Stimulated activated CD4-positive, alpha-beta T cell treated with anti-CD3 and anti-CD28 coated beads, Interleukin-15, amount 100 ng/mL, for 1 hour (primary cell): Measurements from ENCODE around the gene N4BP2.
"Not testable (repeated sequence)": the region's sequence is repeated elsewhere in the genome, so short reads cannot be mapped to it uniquely, and the experiment has no call there.

Experiments
- DNase-seq, 2 donors: peaks; one replicate each; pipeline ENCODE4 v3.0.0-alpha.2; 2020; ENCODE audit warnings: low read depth in 1 of 2, low spot score in 1 of 2

N4BP2 gene

DNA sequence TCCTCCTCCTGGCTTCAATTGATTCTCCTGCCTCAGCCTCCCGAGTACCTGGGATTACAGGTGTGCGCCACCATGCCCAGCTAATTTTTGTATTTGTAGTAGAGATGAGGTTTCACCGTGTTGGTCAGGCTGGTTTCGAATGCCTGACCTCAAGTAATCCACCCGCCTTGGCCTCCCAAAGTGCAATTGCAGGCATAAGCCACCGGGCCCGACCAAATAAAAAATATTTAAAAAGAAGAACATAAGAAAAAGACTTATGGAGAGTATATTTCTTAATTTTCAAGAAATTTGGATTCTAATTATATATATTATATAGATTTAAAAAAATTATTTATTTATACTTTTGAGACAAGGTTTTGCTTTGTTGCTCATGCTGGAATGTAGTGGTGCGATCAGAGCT is 29.8 kb downstream of the N4BP2 start:
- DNase-seq: no peak

DNA sequence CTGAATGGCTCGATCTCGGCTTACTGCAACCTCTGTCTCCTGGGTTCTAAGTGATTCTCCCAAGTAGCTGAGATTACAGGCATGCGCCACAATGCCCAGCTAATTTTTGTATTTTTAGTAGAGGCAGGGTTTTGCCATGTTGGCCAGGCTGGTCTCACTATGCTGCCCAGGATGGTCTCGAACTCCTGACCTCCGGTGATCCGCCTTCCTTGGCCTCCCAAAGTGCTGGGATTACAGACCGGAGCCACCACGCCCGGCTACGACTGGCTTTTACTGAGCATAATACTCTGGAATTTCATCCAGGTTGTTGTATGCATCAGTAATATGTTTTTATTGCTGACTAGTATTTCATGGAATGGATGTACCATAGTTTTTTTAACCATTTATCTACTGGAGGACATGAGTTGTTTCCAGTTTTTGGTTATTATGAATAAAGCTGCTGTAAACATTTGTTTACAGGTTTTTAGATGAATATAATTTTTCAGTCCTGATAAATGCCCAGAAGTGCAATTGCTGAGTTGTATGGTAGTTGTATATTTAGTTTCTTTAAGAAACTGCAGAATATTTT is 31.2 kb downstream of the N4BP2 start:
- no peak for DNase-seq

DNA sequence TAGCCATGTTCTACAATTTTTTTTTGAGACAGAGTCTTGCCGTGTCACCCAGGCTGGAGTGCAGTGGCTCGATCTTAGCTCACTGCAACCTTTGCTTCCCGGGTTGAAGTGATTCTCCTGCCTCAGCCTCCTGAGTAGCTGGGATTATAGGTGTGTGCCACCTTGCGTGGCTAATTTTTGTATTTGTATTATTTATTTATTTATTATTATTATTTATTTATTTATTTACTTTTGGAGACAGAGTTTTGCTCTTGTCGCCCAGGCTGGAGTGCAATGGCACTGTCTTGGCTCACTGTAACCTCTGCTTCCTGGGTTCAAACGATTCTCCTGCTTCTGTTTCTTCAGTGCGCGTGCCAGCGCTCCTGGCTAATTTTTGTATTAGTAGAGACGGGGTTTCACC is 36.8 kb downstream of the N4BP2 start:
- DNase-seq: not testable (repeated sequence)

DNA sequence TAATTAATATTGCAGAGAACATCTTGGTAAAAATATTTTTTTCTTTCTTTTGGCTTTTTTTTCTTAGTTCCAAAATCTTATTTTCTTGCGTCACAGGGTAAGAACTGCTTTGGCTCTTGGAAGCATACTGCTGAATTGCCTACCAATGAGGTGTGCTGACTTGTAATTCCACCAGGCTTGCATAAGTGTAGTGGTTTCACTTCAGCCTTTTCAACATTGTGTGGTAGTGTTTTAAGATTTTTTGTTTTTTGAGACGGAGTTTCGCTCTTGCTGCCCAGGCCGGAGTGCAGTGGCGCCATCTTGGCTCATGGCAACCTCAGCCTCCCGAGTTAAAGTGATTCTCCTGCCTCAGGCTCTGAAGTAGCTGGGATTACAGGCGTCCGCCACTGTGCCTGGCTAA is 42.4 kb downstream of the N4BP2 start:
- no peak for DNase-seq

DNA sequence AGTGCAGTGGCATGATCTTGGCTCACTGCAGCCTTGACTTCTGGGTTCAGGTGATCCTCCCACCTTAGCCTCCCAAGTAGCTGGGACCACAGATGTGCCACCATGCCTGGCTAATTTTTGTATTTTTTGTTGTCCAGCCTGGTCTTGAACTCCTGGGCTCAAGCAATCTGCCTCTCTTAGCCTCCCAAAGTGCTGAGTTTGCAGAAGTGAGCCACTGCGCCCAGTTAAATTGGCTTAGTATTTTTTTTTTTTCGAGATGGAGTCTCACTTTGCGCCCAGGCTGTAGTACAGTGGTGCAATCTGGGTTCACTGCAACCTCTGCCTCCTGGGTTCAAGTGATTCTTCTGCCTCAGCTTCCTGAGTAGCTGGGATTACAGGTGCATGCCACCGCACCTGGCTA is 50.5 kb downstream of the N4BP2 start:
- not testable (repeated sequence) for DNase-seq

DNA sequence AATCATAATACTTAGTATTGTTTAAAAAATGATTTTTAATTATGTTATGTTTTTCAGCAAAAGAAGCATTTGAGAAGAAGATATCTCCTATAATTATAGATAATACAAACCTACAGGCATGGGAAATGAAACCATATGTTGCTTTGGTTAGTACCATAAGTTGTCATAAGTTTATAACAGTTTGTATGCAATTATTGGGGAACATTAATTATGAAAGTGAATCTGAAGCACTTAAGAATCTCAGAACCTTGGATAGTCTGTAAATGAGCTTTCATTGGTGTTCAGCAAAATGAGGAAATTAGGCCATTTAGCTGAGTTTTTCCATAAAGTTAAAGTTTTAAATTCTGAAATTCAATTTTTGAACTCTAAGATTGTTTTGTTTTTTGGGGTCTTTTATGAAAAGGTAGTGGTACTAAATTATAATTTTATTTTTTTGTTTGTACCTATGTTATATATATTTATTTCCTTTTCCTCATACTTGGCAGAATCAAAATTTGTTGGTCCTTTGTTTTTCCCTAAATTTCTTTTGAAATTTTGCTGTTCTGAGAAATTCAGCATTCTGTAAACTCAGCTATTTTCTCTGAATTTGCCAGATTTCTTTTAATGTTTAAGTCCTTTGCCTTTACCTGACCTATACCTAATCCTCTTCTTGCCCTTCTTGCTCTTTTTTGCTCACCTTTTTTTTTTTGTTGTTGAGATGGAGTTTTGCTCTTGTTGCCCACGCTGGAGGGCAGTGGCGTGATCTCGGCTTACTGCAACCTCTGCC is 55.6 kb downstream of the N4BP2 start:
- DNase-seq: no peak

DNA sequence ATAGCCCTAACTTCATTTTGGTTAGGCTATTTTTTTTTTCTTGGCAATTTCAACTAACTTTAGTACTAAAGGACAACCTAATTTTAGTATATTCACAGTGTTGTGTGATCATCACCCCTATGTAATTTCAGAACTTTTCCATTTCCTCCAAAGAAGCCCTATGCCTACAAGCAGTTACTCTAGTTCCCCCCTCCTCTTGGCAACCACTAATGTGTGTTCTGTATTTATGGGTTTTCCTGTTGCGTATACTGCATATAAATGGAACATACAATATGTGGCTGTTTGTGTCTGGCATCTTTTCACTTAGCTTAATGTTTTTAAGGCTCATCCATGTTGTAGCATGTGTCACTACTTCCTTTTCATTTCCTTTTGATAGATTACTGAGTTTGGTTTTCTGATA is 57.6 kb downstream of the N4BP2 start:
- no peak for DNase-seq

DNA sequence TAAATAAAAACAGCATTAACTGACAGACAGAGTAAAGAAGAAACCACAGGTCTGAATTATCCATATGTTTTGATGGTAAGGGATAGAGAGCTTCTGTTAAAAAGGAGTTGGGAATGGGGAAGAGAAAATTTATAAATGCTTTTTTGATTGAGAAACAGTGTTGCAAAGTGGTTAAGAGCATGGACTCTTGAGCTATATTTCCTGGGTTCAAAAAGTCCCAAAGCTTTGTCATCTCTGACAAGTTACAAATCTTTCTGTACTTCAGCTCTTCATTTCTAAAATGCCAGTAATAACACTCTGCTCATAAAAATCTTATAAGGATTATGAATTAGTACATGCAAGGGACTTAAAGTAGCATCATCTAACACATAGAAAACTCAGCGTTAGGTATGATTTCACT is 62.2 kb downstream of the N4BP2 start:
- no peak for DNase-seq

DNA sequence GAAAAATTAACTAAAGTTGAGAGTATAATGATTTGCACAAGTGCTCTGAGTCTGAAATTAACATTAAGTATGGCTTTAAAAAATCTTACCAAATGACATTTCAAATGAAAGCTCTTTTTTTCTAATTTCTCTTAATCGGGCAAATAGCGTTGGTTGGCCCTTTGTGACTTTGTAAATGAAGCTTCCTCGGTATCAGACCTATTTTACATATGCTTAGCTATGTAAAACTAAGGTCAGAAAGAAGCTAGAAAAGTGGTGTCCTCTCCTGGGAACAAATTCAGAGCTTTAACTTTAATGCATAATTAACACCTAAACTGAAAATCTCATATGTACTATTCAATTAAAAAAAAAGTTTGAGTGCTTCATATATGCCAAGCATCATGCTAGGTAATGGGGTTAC is 62.7 kb downstream of the N4BP2 start:
- no peak for DNase-seq

DNA sequence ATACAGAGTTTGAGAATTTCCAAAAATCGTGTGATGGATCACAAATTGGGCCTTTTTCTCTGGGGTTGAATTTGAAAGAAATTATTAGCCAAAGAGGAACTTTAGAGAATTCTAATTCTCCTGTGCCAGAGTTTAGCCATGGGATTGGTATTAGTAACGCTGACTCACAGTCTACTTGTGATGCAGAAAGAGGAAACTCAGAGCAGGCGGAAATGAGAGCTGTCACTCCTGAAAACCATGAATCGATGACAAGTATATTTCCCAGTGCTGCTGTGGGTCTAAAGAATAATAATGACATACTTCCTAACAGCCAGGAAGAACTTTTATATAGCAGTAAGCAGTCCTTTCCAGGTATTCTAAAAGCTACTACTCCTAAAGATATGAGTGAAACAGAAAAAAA is 64.9 kb downstream of the N4BP2 start:
- DNase-seq: no peak

DNA sequence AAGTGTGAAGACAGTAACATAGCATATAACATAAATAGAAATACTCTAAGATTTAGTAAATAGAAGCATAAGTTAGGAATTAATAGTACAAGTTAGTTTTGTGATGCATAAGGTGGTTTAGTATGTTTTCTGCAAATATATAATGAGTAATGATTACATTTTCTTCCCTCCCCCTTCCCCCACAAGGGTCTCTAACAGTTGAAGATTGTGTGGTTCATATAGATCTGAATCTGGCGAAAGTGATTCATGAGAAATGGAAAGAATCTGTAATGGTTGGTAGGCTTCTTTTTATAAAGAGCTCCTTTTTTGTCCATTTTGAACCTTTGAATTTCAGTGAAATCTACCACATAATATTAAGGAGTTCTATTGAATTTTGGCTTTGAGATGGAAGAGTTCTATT is 66.3 kb downstream of the N4BP2 start:
- DNase-seq: no peak

DNA sequence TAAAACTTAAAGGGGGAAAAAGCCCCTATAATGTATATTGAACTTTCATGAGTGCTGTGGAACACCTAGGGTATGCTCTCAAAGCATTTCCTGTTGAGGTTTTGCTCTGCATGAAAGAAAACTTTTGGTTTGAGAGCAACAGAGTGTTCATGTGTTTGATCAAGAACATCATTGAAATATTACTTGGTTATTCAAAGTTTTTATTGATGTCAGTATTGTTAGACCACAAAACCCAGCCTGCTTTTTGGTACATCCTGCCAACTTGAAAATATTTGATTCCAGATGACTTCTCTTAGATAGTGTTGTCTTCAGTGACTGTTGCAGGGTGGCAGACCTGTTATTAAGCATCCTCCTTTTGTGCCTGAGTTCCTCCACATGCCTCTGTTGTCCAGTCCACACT is 68.0 kb downstream of the N4BP2 start:
- no peak for DNase-seq

DNA sequence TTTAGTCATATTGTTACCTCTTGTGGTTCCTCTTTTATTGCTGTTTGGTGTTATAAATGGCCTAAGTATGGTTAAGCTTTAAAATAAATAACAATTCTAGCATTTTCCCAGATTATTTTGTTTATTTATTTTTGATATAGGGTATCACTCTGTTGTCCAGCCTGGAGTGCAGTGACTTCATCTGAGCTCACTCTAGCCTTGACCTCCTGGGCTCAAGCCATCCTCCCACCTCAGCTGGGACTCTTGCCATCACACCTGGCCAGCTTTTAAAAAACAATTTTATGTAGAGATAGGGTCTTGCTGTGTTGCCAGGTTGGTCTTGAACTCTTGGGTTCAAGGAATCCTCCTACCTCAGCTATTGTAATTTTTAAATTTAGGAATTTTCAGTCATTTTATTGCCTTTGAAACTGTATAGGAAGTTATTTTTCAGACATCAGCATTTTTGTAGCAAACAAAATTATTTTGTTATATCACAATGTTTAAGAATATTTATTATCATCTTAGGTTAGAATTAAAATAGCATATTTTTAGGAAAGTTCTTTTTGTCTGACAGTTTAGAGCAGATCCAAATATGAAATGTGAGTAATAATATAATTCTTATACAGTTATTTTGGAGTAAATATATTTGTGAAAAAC is 73.9 kb downstream of the N4BP2 start:
- DNase-seq: no peak

DNA sequence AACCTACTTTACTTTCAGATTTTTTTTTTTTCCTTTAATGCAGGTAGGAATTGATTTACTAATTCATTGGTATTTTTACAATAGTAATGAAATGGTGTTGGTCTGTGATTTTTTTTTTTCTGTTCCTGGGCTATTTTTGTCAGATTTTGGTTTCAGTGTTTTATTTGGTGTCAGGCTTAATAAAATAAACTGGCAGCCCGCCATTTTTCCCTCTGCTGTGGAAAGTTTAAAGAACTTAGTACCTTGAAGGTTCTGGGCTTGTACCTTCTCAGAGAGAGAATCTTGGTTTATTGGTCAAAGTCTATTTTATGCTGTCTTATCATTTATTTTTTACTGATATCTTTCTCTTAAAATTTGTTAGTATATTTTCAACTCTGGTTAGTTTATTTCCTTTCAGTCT is 76.2 kb downstream of the N4BP2 start:
- no peak for DNase-seq

DNA sequence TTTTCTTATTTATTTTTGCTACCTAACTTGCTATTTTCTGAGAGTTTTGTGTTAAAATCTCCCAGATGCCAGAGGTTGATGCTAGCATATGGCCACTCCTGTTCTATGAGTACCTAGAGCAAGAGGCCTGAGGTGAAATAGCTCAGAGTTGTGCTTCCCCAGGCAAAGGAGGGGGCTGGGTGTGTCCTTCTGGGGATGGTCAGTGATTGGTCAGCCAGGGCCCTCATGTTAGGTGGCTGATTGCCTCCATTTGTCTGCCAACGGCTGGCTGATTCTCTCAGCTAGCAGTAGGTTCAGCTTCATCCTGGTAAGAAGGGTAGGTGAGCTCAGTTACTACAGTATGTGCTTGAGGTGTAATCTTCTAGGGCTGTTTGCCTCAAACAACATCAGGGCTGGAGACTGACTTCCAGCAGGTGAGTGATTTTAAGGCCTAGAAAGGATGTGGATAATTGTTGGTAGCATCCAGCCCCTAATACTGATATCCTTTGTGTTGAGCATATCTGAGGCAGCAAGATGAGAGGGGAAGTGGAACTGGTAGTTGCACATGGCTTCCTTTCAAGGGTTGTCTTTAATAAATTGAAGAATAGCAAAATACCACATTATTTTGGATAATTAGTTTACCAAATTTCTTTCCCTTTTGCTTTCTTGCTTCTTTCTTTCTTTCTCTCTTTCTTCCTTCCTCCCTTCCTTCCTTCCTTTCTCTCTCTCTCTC is 77.7 kb downstream of the N4BP2 start:
- no peak for DNase-seq

DNA sequence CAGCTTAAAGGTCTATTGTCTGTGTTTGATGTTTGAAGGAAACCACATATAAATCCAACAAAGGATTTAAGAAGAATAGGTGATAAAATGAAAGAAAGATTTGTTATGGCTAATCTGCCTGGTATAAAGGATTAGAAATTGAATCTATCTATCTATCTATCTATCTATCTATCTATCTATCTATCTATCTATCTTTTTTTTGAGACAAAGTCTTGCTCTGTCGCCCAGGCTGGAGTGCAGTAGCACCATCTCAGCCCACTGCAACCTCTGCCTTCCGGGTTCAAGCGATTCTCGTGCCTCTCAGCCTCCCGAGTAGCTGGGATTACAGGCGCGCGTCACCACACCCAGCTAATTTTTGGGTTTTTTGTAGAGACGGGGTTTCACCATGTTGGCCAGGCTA is 79.6 kb downstream of the N4BP2 start:
- DNase-seq: not testable (repeated sequence)

DNA sequence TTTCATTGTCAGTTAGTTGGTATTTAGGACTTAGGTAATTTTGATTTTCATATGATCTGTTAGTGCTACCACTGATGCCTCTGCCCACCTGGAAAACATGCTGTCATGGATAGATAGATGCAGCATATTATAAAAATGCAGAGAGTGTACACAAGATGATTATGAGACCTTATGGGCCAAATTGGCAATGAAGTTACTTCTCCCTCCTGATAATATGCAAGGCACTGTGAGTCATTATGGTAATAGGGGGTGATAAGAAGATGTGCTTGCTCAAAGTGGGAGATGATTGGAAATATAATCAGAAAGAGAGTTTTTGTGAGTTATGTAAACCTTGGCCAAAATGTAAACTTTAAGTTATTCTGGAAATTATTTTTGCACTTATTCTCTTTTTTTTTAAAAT is 83.5 kb downstream of the N4BP2 start:
- DNase-seq: no peak

DNA sequence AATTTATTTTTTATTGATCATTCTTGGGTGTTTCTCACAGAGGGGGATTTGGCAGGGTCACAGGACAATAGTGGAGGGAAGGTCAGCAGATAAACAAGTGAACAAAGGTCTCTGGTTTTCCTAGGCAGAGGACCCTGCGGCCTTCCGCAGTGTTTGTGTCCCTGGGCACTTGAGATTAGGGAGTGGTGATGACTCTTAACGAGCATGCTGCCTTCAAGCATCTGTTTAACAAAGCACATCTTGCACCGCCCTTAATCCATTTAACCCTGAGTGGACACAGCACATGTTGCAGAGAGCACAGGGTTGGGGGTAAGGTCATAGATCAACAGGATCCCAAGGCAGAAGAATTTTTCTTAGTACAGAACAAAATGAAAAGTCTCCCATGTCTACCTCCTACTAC is 83.9 kb downstream of the N4BP2 start:
- DNase-seq: not testable (repeated sequence)

DNA sequence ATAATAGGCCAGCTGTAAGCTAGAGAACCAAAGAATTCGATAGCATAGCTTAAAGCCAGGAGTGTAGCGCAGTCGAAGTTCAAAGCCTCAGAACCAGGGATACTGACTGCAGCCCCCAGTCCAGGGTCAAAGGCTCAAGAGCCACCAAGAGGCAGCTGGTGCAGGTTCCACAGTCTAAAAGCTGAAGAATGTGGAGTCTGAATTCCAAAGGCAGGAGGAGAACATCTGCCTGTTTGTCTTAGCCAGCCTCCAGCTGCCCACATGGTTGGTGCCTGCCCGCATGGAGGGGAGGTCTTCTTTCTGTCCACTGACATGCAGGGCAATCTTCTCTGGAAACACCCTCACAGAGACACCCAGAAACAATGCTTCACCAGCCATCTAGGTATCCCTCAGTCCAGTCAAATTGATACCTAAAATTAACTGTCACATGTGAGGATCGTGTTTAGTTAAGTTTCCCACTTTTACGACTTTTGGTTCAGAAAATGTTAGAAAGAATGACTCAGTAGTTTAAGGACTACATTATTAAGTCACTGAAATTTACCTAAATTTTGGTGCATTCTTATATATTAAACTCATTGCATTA is 87.4 kb downstream of the N4BP2 start:
- no peak for DNase-seq

DNA sequence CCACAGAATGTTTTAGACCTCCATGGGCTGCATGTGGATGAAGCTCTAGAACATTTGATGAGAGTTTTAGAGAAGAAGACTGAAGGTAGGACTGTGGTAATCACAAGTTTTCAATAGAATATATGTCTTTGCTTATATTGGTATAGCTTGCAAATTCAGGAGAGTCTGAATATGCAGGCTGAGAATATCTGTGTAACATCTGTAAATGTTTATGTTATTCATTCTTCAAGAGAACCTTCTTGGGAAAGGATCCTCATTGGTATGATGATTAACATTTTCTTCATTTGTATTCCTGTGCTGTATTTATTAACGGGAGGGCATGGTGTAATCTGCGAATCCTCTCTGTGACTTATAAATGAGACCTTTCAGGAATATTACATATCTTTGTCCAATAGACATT is 88.1 kb downstream of the N4BP2 start:
- no peak for DNase-seq

DNA sequence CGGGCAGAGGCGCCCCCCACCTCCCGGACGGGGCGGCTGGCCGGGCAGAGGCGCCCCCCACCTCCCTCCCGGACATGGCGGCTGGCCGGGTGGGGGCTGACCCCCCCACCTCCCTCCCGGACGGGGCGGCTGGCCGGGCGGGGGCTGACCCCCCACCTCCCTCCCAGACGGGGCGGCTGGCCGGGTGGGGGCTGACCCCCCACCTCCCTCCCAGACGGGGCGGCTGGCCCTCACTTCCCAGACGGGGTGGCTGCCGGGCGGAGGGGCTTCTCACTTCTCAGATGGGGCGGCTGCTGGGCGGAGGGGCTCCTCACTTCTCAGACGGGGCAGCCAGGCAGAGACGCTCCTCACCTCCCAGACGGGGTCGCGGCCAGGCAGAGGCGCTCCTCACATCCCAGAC is 90.8 kb downstream of the N4BP2 start:
- not testable (repeated sequence) for DNase-seq

DNA sequence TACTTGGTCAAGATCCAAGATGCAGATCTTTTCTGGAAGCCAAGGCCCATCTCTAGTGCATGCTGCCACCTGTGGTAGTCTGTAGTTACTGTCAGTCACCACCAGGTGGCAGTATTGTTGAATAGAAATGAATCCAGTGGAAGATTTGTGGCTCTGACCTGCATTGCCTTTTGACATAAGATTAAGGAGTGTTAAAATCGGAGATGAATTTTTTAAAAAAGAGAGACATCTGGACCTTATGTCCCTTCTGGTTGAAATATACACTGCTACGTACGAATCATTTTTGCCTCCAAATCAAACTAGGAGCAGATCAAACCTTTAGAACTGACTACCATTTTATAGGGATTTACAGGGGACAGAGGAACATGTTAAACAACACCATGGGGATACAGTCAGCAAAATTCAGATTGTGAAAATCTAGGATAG is 93.3 kb downstream of the N4BP2 start:
- peak; percentile 12 to 36 for DNase-seq
